Neural progenitor cell (in vitro differentiated cells): ENCODE measurements around the gene ARMC6.

Experiments
- EZH2 ChIP-seq: fragments of 200-600 bp; sonication (generic); IDR thresholded peaks from 2 replicates; pipeline ENCODE4 v1.6.1; 2017; ENCODE audit warnings: antibody characterized with exemption, mild to moderate bottlenecking, moderate library complexity
- TF ChIP-seq, protein P1 (sequence below): fragments of 200-600 bp; sonication (generic); IDR thresholded peaks from 2 replicates; pipeline ENCODE4 v1.5.1; 2017; ENCODE audit warnings: antibody characterized with exemption, mild to moderate bottlenecking

DNA sequence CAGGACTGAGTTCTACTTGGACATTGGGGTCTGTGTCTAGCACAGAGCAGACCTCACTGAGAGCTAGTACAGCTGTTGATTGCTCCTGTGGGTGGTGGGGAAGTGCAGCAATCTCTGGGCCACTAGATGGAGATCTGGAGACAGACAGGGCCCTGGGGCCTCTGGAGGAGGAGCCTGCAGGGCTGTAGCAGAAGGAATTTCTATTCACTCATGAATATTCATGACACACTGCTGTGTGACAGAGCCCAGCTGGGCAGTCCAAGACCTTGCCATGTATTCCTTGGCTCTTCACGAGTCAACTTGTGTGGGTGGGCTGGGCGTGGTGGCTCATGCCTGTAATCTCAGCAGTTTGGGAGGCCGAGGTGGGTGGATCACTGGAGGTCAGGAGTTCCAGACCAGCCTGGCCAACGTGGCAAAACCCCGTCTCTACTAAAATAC is 37.6 kb upstream of the ARMC6 start:
- TF ChIP-seq, protein P1, sequence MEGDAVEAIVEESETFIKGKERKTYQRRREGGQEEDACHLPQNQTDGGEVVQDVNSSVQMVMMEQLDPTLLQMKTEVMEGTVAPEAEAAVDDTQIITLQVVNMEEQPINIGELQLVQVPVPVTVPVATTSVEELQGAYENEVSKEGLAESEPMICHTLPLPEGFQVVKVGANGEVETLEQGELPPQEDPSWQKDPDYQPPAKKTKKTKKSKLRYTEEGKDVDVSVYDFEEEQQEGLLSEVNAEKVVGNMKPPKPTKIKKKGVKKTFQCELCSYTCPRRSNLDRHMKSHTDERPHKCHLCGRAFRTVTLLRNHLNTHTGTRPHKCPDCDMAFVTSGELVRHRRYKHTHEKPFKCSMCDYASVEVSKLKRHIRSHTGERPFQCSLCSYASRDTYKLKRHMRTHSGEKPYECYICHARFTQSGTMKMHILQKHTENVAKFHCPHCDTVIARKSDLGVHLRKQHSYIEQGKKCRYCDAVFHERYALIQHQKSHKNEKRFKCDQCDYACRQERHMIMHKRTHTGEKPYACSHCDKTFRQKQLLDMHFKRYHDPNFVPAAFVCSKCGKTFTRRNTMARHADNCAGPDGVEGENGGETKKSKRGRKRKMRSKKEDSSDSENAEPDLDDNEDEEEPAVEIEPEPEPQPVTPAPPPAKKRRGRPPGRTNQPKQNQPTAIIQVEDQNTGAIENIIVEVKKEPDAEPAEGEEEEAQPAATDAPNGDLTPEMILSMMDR = peak; percentile 60
- no peak for TF ChIP-seq EZH2
